Neural progenitor cell (in vitro differentiated cells): ENCODE results near the gene RAC2. TPM values are rescaled to one million over a fixed set of nuclear protein-coding genes. Genes with fewer than 3 reads are reported as not detected.
A peak's percentile ranks its signal among the peaks of the same experiment; 100 is the strongest.

Experiments used
- DNase-seq: peaks from one replicate; pipeline ENCODE4 v3.0.0-alpha.2; 2016; ENCODE audit warnings: low spot score
- H2AFZ ChIP-seq: fragments of 200-600 bp; sonication (generic); replicated peaks from 2 replicates; pipeline ENCODE4 v1.6.1; 2016; ENCODE audit warnings: antibody characterized with exemption
- H3F3A ChIP-seq: fragments of 200-600 bp; sonication (generic); 2 replicates; pipeline ENCODE4 v1.6.1; 2016; ENCODE audit warnings: antibody characterized with exemption, low read depth
- H3K27ac ChIP-seq: fragments of 200-600 bp; sonication (generic); 2 replicates; pipeline ENCODE4 v1.5.1; 2016; ENCODE audit warnings: mild to moderate bottlenecking
- H3K27me3 ChIP-seq: fragments of 200-600 bp; sonication (generic); 2 replicates; pipeline ENCODE4 v1.6.1; 2016; ENCODE audit warnings: mild to moderate bottlenecking, moderate library complexity
- H3K36me3 ChIP-seq: fragments of 200-600 bp; sonication (generic); 2 replicates; pipeline ENCODE4 v1.5.1; 2016
- H3K4me1 ChIP-seq: fragments of 200-600 bp; sonication (generic); 2 replicates; pipeline ENCODE4 v1.6.1; 2016; ENCODE audit warnings: mixed run types
- H3K4me2 ChIP-seq: fragments of 200-600 bp; sonication (generic); 2 replicates; pipeline ENCODE4 v1.6.1; 2016
- H3K4me3 ChIP-seq: fragments of 200-600 bp; sonication (generic); 2 replicates; pipeline ENCODE4 v1.5.1; 2016
- H3K79me2 ChIP-seq: fragments of 200-600 bp; sonication (generic); 2 replicates; pipeline ENCODE4 v1.6.1; 2016; ENCODE audit warnings: low read depth
- H3K9ac ChIP-seq: fragments of 200-600 bp; sonication (generic); 2 replicates; pipeline ENCODE4 v1.6.1; 2016
- H3K9me3 ChIP-seq: fragments of 200-600 bp; sonication (generic); 2 replicates; pipeline ENCODE4 v1.5.1; 2016; ENCODE audit warnings: low read depth
- H4K20me1 ChIP-seq: fragments of 200-600 bp; sonication (generic); 2 replicates; pipeline ENCODE4 v1.6.1; 2016; ENCODE audit warnings: low read depth
- H3K27ac Mint-ChIP-seq: 3 replicates; pipeline ENCODE4 v1.8.0; 2021; ENCODE audit warnings: mixed read lengths
- H3K27me3 Mint-ChIP-seq: 2 replicates; pipeline ENCODE4 v1.8.0; 2022; ENCODE audit warnings: low read depth, mild to moderate bottlenecking, inconsistent platforms, moderate library complexity, mixed read lengths; ENCODE audit not compliant: insufficient read depth
- H3K36me3 Mint-ChIP-seq: 3 replicates; pipeline ENCODE4 v1.8.0; 2021; ENCODE audit warnings: mixed read lengths
- H3K4me1 Mint-ChIP-seq: 3 replicates; pipeline ENCODE4 v1.8.0; 2021; ENCODE audit warnings: mixed read lengths
- H3K4me3 Mint-ChIP-seq: 3 replicates; pipeline ENCODE4 v1.8.0; 2021; ENCODE audit warnings: mild to moderate bottlenecking, moderate library complexity, mixed read lengths
- H3K9me3 Mint-ChIP-seq: 3 replicates; pipeline ENCODE4 v1.8.0; 2020; ENCODE audit warnings: mixed read lengths
- CTCF ChIP-seq: fragments of 200-600 bp; sonication (generic); IDR thresholded peaks from 2 replicates; pipeline ENCODE4 v1.5.1; 2017; ENCODE audit warnings: antibody characterized with exemption, mild to moderate bottlenecking
- EZH2 ChIP-seq: fragments of 200-600 bp; sonication (generic); IDR thresholded peaks from 2 replicates; pipeline ENCODE4 v1.6.1; 2017; ENCODE audit warnings: antibody characterized with exemption, mild to moderate bottlenecking, moderate library complexity
- EZH2phosphoT487 ChIP-seq: fragments of 200-600 bp; sonication (generic); IDR thresholded peaks from 2 replicates; pipeline ENCODE4 v1.6.1; 2017; ENCODE audit warnings: antibody characterized with exemption
- total RNA-seq: library from RNA; depleted of rRNA; stranded (reverse); fragments of >200 nt; gene quantifications from 2 replicates; pipeline ENCODE4 v1.2.3, GENCODE V29; 2015; ENCODE audit warnings: low replicate concordance

The RAC2 gene
- total RNA-seq, 1 donor from 2014 or later = 1.7 TPM

GRCh38 chr22:37198258-37199102 is 45.6 kb downstream of the RAC2 start:
- Histone ChIP-seq H3K9me3 (no peaks in the 10 kb centered on the region), H3F3A (peaks cover 14% of the 10 kb centered on the region), H2AFZ (peak overlapping the region; percentile 60), H3K4me2 (peak overlapping the region; percentile 94), H3K36me3 (no peaks in the 10 kb centered on the region), H3K9ac (peak overlapping the region; percentile 49), H3K4me1 (no peaks in the 10 kb centered on the region), H3K27ac (peak overlapping the region; percentile 27), H3K27me3 (no peaks in the 10 kb centered on the region), H3K79me2 (no peaks in the 10 kb centered on the region), H4K20me1 (no peaks in the 10 kb centered on the region), H3K4me3 (peak overlapping the region; percentile 60)
- peak overlapping the region; percentile 87 for H3K4me3 Mint-ChIP-seq
- H3K27me3 Mint-ChIP-seq = peaks cover 4% of the 10 kb centered on the region
- peak; percentile 88 for DNase-seq
- H3K27ac Mint-ChIP-seq = no peak overlapping the region
- peaks cover 5% of the 10 kb centered on the region for H3K9me3 Mint-ChIP-seq
- peaks cover 5% of the 10 kb centered on the region for H3K36me3 Mint-ChIP-seq
- peaks cover 32% of the 10 kb centered on the region for H3K4me1 Mint-ChIP-seq
- TF ChIP-seq EZH2 = no peak
- peak; percentile 82 for TF ChIP-seq CTCF
- no peak for TF ChIP-seq EZH2phosphoT487

DNA sequence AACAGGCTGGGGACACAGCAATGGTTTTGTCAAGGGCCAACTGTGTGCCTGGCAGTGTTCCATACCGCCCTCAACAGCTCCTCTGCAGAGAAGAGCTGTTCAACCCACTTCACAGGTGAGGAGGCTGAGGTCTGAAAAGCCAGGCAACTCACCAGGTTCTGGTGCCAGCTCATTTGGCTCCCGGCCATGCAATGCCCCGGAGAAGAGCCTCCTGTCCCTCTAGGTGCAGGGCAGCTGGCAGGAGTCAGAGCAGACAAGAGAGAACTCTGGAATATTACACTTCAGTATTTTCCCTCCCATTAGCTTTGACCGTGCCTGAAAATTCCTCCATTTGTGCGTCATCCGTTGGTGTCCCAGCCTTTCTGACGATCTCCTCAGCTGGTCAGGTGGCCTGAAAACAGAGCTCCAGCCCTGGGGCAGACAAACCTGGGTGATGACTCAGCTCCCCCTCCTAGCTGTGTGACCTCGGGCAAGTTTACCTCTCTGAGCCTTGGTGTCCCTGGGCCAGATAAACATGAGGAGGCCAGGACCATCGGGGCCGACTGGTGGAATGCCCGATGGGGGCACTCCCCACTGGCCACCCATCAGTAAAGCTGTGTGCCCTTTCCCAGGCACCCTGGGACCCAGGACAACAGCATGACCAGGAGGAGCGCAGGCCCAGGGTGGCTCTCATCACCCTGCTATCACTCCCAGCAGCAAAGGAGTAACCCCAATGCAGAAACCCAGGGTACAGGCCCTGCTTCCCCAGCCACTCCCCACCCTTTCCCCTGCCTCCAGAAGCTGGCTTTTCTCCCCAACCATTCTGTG is 46.4 kb downstream of the RAC2 start:
- H4K20me1 ChIP-seq = no peaks in the 10 kb centered on the region
- no peaks in the 10 kb centered on the region for H3K9me3 ChIP-seq
- DNase-seq = no peak
- peak overlapping the region; percentile 94 for H3K4me2 ChIP-seq
- TF ChIP-seq CTCF = no peak
- no peak for TF ChIP-seq EZH2
- TF ChIP-seq EZH2phosphoT487 = no peak
- no peaks in the 10 kb centered on the region for H3K27me3 ChIP-seq
- H3K79me2 ChIP-seq = no peaks in the 10 kb centered on the region
- H3K27me3 Mint-ChIP-seq = peaks cover 4% of the 10 kb centered on the region
- H3K27ac Mint-ChIP-seq = peak overlapping the region; percentile 42
- H3K4me1 ChIP-seq = no peaks in the 10 kb centered on the region
- H3F3A ChIP-seq = peaks cover 14% of the 10 kb centered on the region
- peaks cover 25% of the 10 kb centered on the region for H3K4me1 Mint-ChIP-seq
- H3K36me3 ChIP-seq = no peaks in the 10 kb centered on the region
- H3K4me3 ChIP-seq = peak overlapping the region; percentile 60
- H3K9ac ChIP-seq = no peak overlapping the region
- H3K9me3 Mint-ChIP-seq = peaks cover 11% of the 10 kb centered on the region
- H3K27ac ChIP-seq = no peak overlapping the region
- H2AFZ ChIP-seq = no peak overlapping the region
- H3K4me3 Mint-ChIP-seq = peak overlapping the region; percentile 87
- peaks cover 6% of the 10 kb centered on the region for H3K36me3 Mint-ChIP-seq

- peak; percentile 25 for DNase-seq
- peaks cover 7% of the 10 kb centered on the region for H3K9me3 ChIP-seq
- TF ChIP-seq EZH2 (no peak), CTCF (no peak), EZH2phosphoT487 (no peak)
- peaks cover 24% of the 10 kb centered on the region for H3K4me1 Mint-ChIP-seq
- H2AFZ ChIP-seq = no peak overlapping the region
- H3K4me1 ChIP-seq = no peaks in the 10 kb centered on the region
- no peak overlapping the region for H3K27ac ChIP-seq
- no peaks in the 10 kb centered on the region for H3K36me3 ChIP-seq
- no peaks in the 10 kb centered on the region for H3K79me2 ChIP-seq
- no peak overlapping the region for H3K9ac ChIP-seq
- peaks cover 4% of the 10 kb centered on the region for H3K27me3 Mint-ChIP-seq
- H4K20me1 ChIP-seq = no peaks in the 10 kb centered on the region
- no peaks in the 10 kb centered on the region for H3K27me3 ChIP-seq
- no peak overlapping the region for H3K4me3 Mint-ChIP-seq
- no peak overlapping the region for H3K4me2 ChIP-seq
- peaks cover 8% of the 10 kb centered on the region for H3K36me3 Mint-ChIP-seq
- no peak overlapping the region for H3K4me3 ChIP-seq
- H3K27ac Mint-ChIP-seq = no peak overlapping the region
- H3K9me3 Mint-ChIP-seq = peaks cover 13% of the 10 kb centered on the region
- H3F3A ChIP-seq = peaks cover 14% of the 10 kb centered on the region
Observed at GRCh38 chr22:37196539-37197450, 47.3 kb downstream of the RAC2 start.
